GM18907 (cell line): ENCODE results near the gene TGIF2LX.
"Not testable (repeated sequence)": the region's sequence is repeated elsewhere in the genome, so short reads cannot be mapped to it uniquely, and the experiment has no call there.

Experiments
- ATAC-seq: cut with Tn5 transposase; IDR thresholded peaks from one replicate; pipeline ENCODE4 v1.9.1; 2021; ENCODE audit warnings: mild to moderate bottlenecking, moderate library complexity; ENCODE audit not compliant: unreplicated experiment

The TGIF2LX gene

DNA sequence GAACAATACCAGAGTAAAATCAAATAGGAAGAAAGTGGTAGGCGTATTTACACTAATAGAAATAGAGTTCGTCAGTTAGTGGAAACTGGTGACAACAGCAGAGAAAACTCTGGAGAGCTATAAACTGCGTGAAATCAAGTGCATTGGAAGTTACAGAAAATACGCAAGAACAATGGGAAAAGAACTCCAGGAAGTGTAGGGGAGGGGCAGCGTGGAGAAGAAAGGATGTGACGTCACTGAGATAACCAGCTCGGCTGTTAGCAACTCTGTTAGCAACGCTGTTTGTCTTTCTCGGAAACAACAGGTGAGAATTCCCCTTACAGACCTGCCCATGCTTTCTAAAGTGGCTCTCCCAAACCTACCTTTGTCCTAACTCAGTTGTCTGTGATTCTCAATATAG, at the start of gene TGIF2LX:
Gene TGIF2LX (plus strand): TSS at position 244 of the 400 bp plus-strand sequence. CDS start 178 bp downstream, outside the sequence.
- not testable (repeated sequence) for ATAC-seq

DNA sequence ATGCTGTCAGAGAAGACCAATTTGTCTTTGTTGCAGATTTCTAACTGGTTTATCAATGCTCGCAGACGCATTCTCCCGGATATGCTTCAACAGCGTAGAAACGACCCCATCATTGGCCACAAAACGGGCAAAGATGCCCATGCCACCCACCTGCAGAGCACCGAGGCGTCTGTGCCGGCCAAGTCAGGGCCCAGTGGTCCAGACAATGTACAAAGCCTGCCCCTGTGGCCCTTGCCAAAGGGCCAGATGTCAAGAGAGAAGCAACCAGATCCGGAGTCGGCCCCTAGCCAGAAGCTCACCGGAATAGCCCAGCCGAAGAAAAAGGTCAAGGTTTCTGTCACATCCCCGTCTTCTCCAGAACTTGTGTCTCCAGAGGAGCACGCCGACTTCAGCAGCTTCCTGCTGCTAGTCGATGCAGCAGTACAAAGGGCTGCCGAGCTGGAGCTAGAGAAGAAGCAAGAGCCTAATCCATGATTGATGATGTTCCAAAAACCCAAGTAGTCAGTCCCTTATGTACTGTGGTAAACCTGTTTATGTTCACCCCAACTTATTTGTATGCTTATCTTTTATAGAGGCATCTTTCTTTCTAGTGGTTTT, 728 bp downstream of the TGIF2LX start:
- ATAC-seq = not testable (repeated sequence)

DNA sequence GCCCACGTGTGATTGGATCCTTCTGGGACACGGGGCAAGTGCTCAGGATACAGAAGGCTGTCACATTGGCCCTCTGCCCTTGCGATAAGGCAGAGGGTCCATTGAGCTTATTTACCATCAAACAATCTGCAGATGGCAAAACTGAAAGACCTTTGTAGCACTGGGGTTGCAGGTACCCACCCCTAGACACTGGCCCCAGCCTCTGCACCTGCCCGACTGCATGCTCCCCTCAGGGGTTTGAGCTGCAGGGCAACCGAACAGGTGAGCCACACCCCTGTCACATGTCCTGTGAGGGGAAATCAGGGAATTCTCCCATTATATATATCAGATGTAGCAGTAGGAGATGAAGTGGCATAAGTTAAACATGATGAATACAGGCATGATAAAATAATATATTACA, 21.4 kb downstream of the TGIF2LX start:
- not testable (repeated sequence) for ATAC-seq

DNA sequence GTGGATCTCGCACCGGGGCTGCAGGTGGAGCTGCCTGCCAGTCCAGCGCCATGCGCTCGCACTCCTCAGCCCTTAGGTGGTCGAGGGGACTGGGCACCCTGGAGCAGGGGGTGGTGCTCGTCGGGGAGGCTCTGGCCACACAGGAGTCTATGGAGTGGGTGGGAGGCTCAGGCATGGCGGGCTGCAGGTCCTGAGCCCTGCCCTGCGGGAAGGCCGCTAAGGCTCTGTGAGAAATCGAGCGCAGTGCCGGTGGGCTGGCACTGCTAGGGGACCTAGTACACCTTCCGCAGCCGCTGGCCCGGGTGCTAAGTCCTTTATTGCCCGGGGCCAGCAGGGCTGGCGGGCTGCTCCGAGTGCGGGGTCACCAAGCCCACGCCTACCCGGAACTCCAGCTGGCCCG, 43.9 kb downstream of the TGIF2LX start:
- ATAC-seq = not testable (repeated sequence)
